Naive thymus-derived CD4-positive, alpha-beta T cell (primary cell): ENCODE data around the gene NT5C3B. TPM values are rescaled to one million over a fixed set of nuclear protein-coding genes. Genes with fewer than 3 reads are reported as not detected.
A peak's percentile ranks its signal among the peaks of the same experiment; 100 is the strongest.
"Not testable (repeated sequence)": the region's sequence is repeated elsewhere in the genome, so short reads cannot be mapped to it uniquely, and the experiment has no call there.

Experiments
- ATAC-seq: fragments of 150-1000 bp; cut with Tn5 transposase; 2 replicates; pipeline ENCODE4 v1.10.0; 2021; ENCODE audit warnings: mild to moderate bottlenecking, moderate library complexity
- CTCF ChIA-PET: fragments of 350-600 bp; sonication (Branson Sonifier 250); formaldehyde crosslinking; loops from one replicate; lab custom pipeline; 2021; ENCODE audit warnings: antibody characterized with exemption; lab: Charles Lee
- POLR2A ChIA-PET: fragments of 350-600 bp; sonication (Branson Sonifier 250); formaldehyde crosslinking; loops from one replicate; lab custom pipeline; 2021; ENCODE audit warnings: antibody characterized with exemption, inconsistent platforms; lab: Charles Lee
- DNase-seq, 9 donors: peaks; one replicate each; pipeline versions ENCODE4 v3.0.0 to v3.0.0-alpha.2; 2020 to 2022; ENCODE audit warnings: mixed read lengths in 1 of 9
- H3K27ac ChIP-seq: one replicate; pipeline ENCODE4 v1.7.0; 2013; ENCODE audit warnings: mild to moderate bottlenecking, low read depth, low read length, moderate library complexity
- H3K27me3 ChIP-seq, 2 donors: one replicate each; pipeline ENCODE4 v1.7.0; 2013; ENCODE audit warnings: low read length in 2 of 2, mild to moderate bottlenecking in 2 of 2, moderate library complexity in 2 of 2; ENCODE audit not compliant: control insufficient read depth in 2 of 2, insufficient read depth in 2 of 2
- H3K36me3 ChIP-seq, 3 experiments: 1 replicate in 2 of 3; 2 replicates in 1 of 3; pipeline ENCODE4 v1.7.0; 2013; ENCODE audit warnings: low read length in 3 of 3, mild to moderate bottlenecking in 3 of 3, moderate library complexity in 1 of 3; ENCODE audit not compliant: insufficient read depth in 3 of 3, control insufficient read depth in 2 of 3
- H3K4me1 ChIP-seq, 2 donors: one replicate each; pipeline ENCODE4 v1.7.0; 2013; ENCODE audit warnings: low read length in 2 of 2, mild to moderate bottlenecking in 2 of 2, moderate library complexity in 1 of 2; ENCODE audit not compliant: control insufficient read depth in 2 of 2, insufficient read depth in 2 of 2
- H3K4me3 ChIP-seq: 2 replicates; pipeline ENCODE4 v1.7.0; 2013; ENCODE audit warnings: mild to moderate bottlenecking, low read length
- H3K9me3 ChIP-seq, 3 experiments: 1 replicate in 2 of 3; 2 replicates in 1 of 3; pipeline ENCODE4 v1.7.0; 2013; ENCODE audit warnings: low read length in 3 of 3; ENCODE audit not compliant: control insufficient read depth in 2 of 3
- H3K27ac Mint-ChIP-seq, 9 donors: one replicate each; pipeline ENCODE4 v1.8.0; 2020 to 2022; ENCODE audit warnings: mixed read lengths in 9 of 9, mild to moderate bottlenecking in 8 of 9, moderate library complexity in 5 of 9, inconsistent platforms in 2 of 9
- H3K27me3 Mint-ChIP-seq, 5 donors: one replicate each; pipeline ENCODE4 v1.8.0; 2021 to 2022; ENCODE audit warnings: mixed read lengths in 5 of 5, mild to moderate bottlenecking in 1 of 5
- H3K36me3 Mint-ChIP-seq, 5 donors: one replicate each; pipeline ENCODE4 v1.8.0; 2020 to 2022; ENCODE audit warnings: mixed read lengths in 5 of 5, mild to moderate bottlenecking in 3 of 5, inconsistent platforms in 1 of 5
- H3K4me1 Mint-ChIP-seq, 7 donors: one replicate each; pipeline ENCODE4 v1.8.0; 2020 to 2022; ENCODE audit warnings: mixed read lengths in 7 of 7, mild to moderate bottlenecking in 3 of 7, inconsistent platforms in 1 of 7
- H3K4me3 Mint-ChIP-seq, 10 donors: one replicate each; pipeline ENCODE4 v1.8.0; 2020 to 2022; ENCODE audit warnings: mild to moderate bottlenecking in 10 of 10, mixed read lengths in 10 of 10, moderate library complexity in 6 of 10, inconsistent platforms in 2 of 10
- H3K9me3 Mint-ChIP-seq, 11 donors: one replicate each; pipeline ENCODE4 v1.8.0; 2020 to 2022; ENCODE audit warnings: mixed read lengths in 11 of 11, mild to moderate bottlenecking in 4 of 11, inconsistent platforms in 1 of 11, moderate library complexity in 1 of 11
- intact Hi-C, 2 donors: fragments of 100-400 bp; cut with micrococcal nuclease; formaldehyde crosslinking; loops; one replicate each; pipeline ENCODE4 v1.15.1; 2023
- polyA plus RNA-seq, 2 donors: library from polyadenylated mRNA; unstranded; fragments of 300-500 nt; fragmentation: Illumina TruSeq; gene quantifications; one replicate each; pipeline ENCODE4 v1.2.3, GENCODE V29; 2021
- total RNA-seq, 6 experiments: library from RNA in 5 of 6; stranded (reverse) in 5 of 6; gene quantifications; 1 replicate in 5 of 6; 2 replicates in 1 of 6; pipeline ENCODE4 v1.2.3 and lab custom pipeline; 2021 to 2026

Gene NT5C3B
- total and polyA plus RNA-seq, 7 experiments from 2014 or later: 26.8 to 66.7 (median 38.8) TPM

GRCh38 chr17:41864836-41865595 is 29.0 kb upstream of the NT5C3B start, which contains the start of gene KLHL11:
Gene KLHL11, minus strand, starts transcription at chr17:41865423. Its CDS starts 53 bp downstream, at chr17:41865370.
- Histone ChIP-seq H3K27ac (peak within 1 kb of the TSS; percentile 90), H3K4me3 (peak within 1 kb of the TSS; percentile 89), H3K9me3 (no peaks in the 10 kb centered on the region), H3K4me1 (peaks cover 25 to 31% of the 10 kb centered on the region in 2 donors), H3K36me3 (peaks cover 0 to 27% (median 0%) of the 10 kb centered on the region in 3 experiments), H3K27me3 (no peaks in the 10 kb centered on the region)
- no peak within 1 kb of the TSS for H3K4me3 Mint-ChIP-seq
- no peaks in the 10 kb centered on the region for H3K27me3 Mint-ChIP-seq
- peaks cover 0 to 9% (median 7%) of the 10 kb centered on the region in 5 donors for H3K36me3 Mint-ChIP-seq
- H3K4me1 Mint-ChIP-seq: peaks cover 15 to 43% (median 32%) of the 10 kb centered on the region in 7 donors
- peak within 1 kb of the TSS in 4 of 9 donors; percentile 73 to 92 (median 90) for H3K27ac Mint-ChIP-seq
- ATAC-seq: peak; percentile 97
- POLR2A ChIA-PET: interaction anchor here (1.2 to 3.0 kb wide), 8 partner anchors 13 to 1646 kb away, joined by 4 to 17 read pairs (median 10); partner anchors contain the start of genes ACLY, DNAJC7, EIF1 and KLHL10
- H3K9me3 Mint-ChIP-seq: peaks cover 0 to 2% (median 0%) of the 10 kb centered on the region in 11 donors
- peak; percentile 78 to 88 (median 86) for DNase-seq
- CTCF ChIA-PET: interaction anchor here (0.7 kb wide), 1 partner anchor 66 kb away, joined by 3 read pairs; the partner anchor contains the start of gene ODAD4
- intact Hi-C loops: loop anchor here (1.0 to 10.0 kb wide), 12 partner anchors 29 to 1218 kb away; partner anchors contain the start of genes NT5C3B (in 2 of the 2), CNP (in 1 of the 2), DNAJC7 (in 1 of the 2) and EIF1 (in 1 of the 2)

DNA sequence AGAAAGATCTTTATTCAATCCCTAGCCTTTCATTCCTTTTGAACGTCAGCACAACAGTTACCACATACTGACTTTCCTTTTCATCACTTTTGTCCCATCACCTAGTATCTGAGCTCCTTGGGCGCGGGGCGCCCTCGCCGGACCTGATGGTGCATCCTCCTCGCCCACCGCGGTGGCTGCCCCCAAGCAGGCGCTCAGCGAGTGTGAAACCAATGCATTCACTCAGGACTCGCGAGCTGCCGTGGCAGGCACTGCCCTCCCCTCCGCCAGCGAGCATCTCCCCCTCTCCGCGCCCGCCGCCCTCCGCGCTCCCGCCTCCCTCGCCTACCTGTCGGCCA is 28.4 kb upstream of the NT5C3B start:
- H3K27ac Mint-ChIP-seq: no peak overlapping the region
- peak overlapping the region; percentile 89 for H3K4me3 ChIP-seq
- peaks cover 0 to 2% (median 0%) of the 10 kb centered on the region in 11 donors for H3K9me3 Mint-ChIP-seq
- CTCF ChIA-PET: interaction anchor here (0.7 to 1.0 kb wide), 2 partner anchors 30 to 66 kb away, joined by 3 to 4 read pairs; partner anchors contain the start of gene ODAD4
- H3K27me3 Mint-ChIP-seq: no peaks in the 10 kb centered on the region
- H3K4me1 Mint-ChIP-seq: peaks cover 15 to 48% (median 37%) of the 10 kb centered on the region in 7 donors
- H3K36me3 Mint-ChIP-seq: peaks cover 0 to 9% (median 6%) of the 10 kb centered on the region in 5 donors
- no peak for ATAC-seq
- peaks cover 0 to 21% (median 0%) of the 10 kb centered on the region in 3 experiments for H3K36me3 ChIP-seq
- no peak overlapping the region for H3K4me3 Mint-ChIP-seq
- intact Hi-C loops: loop anchor here (2.0 to 10.0 kb wide), 4 partner anchors 102 to 670 kb away; partner anchors contain the start of genes CNP (in 1 of the 2), EIF1 (in 1 of the 2), HAP1 (in 1 of the 2) and NAGLU (in 1 of the 2)
- H3K27me3 ChIP-seq: no peaks in the 10 kb centered on the region
- H3K9me3 ChIP-seq: no peaks in the 10 kb centered on the region
- POLR2A ChIA-PET: interaction anchor here (1.2 to 3.0 kb wide), 8 partner anchors 12 to 1645 kb away, joined by 4 to 17 read pairs (median 10); partner anchors contain the start of genes ACLY, DNAJC7, EIF1 and KLHL10
- peaks cover 25 to 34% of the 10 kb centered on the region in 2 donors for H3K4me1 ChIP-seq
- peak in 1 of 9 donors; percentile 72 for DNase-seq
- peak overlapping the region; percentile 90 for H3K27ac ChIP-seq

DNA sequence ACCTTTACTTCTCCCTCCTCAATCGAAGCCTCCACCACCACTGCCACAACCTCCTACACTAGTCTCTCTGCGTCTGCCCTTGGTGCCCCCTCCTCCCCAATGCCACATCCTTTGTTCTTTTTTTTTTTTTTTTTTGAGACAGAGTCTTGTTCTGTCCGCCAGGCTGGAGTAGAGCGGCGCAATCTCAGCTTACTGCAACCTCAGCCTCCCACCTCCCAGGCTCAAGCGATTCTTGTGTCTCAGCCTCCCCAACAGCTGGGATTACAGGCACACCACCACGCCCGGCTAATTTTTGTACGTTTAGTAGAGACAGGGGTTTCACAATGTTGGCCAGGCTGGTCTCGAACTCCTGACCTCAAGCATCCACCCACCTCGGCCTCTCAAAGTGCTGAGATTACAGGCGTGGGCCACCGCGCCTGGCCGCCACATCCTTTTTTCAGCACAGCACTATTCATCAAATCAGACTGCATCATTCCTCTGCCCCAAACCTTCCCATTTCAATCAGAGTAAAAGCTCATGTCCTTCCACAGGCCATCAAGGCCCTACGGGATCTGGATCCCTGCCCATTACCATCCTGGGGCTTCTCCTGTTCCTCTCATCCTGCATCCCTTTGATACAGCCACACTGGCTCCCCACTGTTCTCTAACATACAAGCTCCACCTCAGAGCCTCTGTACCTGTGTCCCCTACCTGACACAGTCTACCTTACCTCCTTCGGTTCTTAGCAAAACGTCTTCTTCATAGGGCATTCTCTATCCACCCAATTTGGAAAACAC is 27.2 kb upstream of the NT5C3B start:
- ATAC-seq (peak; percentile 17), DNase-seq (peak in 7 of 9 donors; percentile 2 to 41 (median 18))
- Mint-ChIP-seq H3K27me3 (no peaks in the 10 kb centered on the region), H3K9me3 (peaks cover 0 to 2% (median 0%) of the 10 kb centered on the region in 11 donors), H3K4me1 (peaks cover 15 to 47% (median 32%) of the 10 kb centered on the region in 7 donors), H3K4me3 (no peak overlapping the region), H3K36me3 (peaks cover 0 to 3% (median under 1%) of the 10 kb centered on the region in 5 donors), H3K27ac (no peak overlapping the region)
- Histone ChIP-seq H3K36me3 (peaks cover 0 to 18% (median 0%) of the 10 kb centered on the region in 3 experiments), H3K4me3 (peak overlapping the region; percentile 89), H3K27me3 (no peaks in the 10 kb centered on the region), H3K27ac (peak overlapping the region; percentile 49), H3K9me3 (no peaks in the 10 kb centered on the region), H3K4me1 (peaks cover 25 to 34% of the 10 kb centered on the region in 2 donors)
- ChIA-PET POLR2A (interaction anchor here (1.7 to 3.0 kb wide), 4 partner anchors 11 to 175 kb away, joined by 12 to 17 read pairs (median 13); partner anchors contain the start of genes ACLY, EIF1, KLHL10 and NT5C3B), CTCF (interaction anchor here (1.0 kb wide), 1 partner anchor 29 kb away, joined by 4 read pairs; no protein-coding TSS in a partner anchor)
- intact Hi-C loops: loop anchor here in 1 of 2 donors (10.0 kb wide), 2 partner anchors 128 to 672 kb away; partner anchors contain the start of genes HAP1 and NAGLU

- Mint-ChIP-seq H3K27ac (peak overlapping the region in 2 of 9 donors; percentile 8 to 24), H3K36me3 (no peaks in the 10 kb centered on the region)
Measured at GRCh38 chr17:41860254-41860931, 24.4 kb upstream of the NT5C3B start.

DNA sequence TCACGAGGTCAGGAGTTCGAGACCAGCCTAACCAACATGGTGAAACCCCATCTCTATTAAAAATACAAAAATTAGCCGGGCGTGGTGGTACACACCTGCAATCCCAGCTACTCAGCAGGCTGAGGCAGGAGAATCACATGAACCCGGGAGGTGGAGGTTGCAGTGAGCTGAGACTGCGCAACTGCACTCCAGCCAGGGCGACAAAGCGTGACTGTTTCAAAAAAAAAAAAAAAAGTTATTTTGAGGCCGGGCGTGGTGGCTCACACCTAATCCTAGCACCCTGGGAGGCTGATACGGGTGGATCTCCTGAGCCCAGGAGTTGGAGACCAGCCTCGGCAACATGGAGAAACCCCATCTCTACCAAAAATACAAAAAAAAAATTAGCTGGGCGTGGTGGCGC is 15.3 kb upstream of the NT5C3B start:
- ATAC-seq, H3K9me3 Mint-ChIP-seq, H3K4me1 ChIP-seq, H3K27ac Mint-ChIP-seq, DNase-seq, CTCF ChIA-PET, H3K4me3 Mint-ChIP-seq, H3K27me3 ChIP-seq, H3K27me3 Mint-ChIP-seq, H3K9me3 ChIP-seq, intact Hi-C loops, H3K27ac ChIP-seq, H3K4me3 ChIP-seq: not testable (repeated sequence)
- POLR2A ChIA-PET: interaction anchor here (0.7 to 2.6 kb wide), 2 partner anchors 13 to 15 kb away, joined by 5 to 12 read pairs; partner anchors contain the start of gene KLHL11
- peaks cover 21 to 61% (median 47%) of the 10 kb centered on the region in 7 donors for H3K4me1 Mint-ChIP-seq
- H3K36me3 ChIP-seq: peaks cover 0 to 25% (median 6%) of the 10 kb centered on the region in 3 experiments
- peaks cover 5 to 33% (median 11%) of the 10 kb centered on the region in 5 donors for H3K36me3 Mint-ChIP-seq

More at GRCh38 chr17:41860254-41860931, 24.4 kb upstream of the NT5C3B start:
- DNase-seq: no peak
- Histone ChIP-seq H3K9me3 (no peaks in the 10 kb centered on the region), H3K27me3 (no peaks in the 10 kb centered on the region), H3K36me3 (peaks cover 0 to 9% (median 0%) of the 10 kb centered on the region in 3 experiments), H3K4me3 (no peak overlapping the region), H3K27ac (no peak overlapping the region), H3K4me1 (peaks cover 25 to 34% of the 10 kb centered on the region in 2 donors)
- ATAC-seq: no peak
- POLR2A ChIA-PET: no interaction called here
- intact Hi-C loops: loop anchor here in 1 of 2 donors (10.0 kb wide), 2 partner anchors 126 to 674 kb away; partner anchors contain the start of genes HAP1 and NAGLU
- Mint-ChIP-seq H3K4me3 (peak overlapping the region in 4 of 10 donors; percentile 2 to 58 (median 34)), H3K9me3 (no peaks in the 10 kb centered on the region), H3K4me1 (peaks cover 15 to 38% (median 30%) of the 10 kb centered on the region in 7 donors), H3K27me3 (no peaks in the 10 kb centered on the region)
- CTCF ChIA-PET: no interaction called here
